ENCODE measurements around the gene URB1.
"Not testable (repeated sequence)": the region's sequence is repeated elsewhere in the genome, so short reads cannot be mapped to it uniquely, and the experiment has no call there.

The URB1 gene, protein sequence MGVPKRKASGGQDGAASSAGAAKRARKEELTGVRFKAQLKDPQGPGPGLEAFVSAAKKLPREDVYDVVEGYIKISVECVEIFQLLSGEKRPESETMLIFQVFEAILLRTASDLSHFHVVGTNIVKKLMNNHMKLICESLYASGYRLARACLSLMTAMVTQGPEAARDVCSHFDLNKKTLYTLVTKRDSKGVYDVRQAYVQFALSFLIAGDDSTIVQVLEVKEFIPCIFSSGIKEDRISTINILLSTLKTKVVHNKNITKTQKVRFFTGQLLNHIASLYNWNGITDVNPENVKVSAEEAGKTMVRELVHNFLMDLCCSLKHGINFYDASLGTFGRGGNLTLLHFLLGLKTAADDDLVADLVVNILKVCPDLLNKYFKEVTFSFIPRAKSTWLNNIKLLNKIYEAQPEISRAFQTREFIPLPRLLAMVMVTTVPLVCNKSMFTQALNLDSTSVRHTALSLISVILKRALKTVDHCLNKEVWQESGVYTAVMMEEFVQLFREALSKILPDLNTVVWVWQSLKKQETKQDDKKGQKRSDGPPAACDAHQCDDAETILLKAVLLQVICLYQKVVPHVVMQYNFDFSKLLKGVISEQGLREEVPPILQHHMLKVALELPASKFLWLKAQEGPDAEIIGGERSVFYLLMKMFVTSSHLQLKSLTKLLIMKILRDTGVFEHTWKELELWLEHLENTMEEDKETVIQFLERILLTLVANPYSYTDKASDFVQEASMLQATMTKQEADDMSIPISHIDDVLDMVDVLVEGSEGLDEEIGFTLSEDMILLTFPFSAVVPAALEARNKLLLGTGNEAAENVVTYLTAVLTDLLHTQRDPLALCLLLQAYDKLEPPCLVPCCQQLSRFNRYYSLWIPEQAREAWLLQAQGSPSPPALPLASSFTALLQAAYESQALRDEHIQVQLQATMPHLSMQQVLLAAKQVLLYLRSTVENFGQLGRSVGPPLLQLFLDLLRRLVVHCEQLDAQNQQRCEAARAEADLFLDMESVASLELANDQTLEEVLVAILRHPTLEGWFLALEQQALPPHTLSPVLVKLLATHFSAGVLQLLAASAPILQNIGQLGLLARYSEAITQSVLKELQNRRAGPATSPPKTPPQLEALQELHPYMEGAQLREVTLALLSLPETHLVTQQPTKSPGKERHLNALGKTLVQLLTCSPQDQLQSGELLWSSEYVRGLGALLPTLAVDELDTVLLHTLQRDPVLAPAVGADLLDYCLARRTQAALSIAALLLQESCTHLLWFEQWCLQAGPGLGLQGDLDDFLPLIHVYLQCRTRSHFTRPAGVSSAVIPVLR (N-terminal part only)

GRCh38 chr21:32392880-32393676 is at the start of gene URB1:
URB1 (minus strand) TSS chr21:32393012; CDS start chr21:32392910, 102 bp downstream.
- peak; percentile 94 for DNase-seq (ENCODE audit: low read depth)
- TF ChIP-seq, protein P1, sequence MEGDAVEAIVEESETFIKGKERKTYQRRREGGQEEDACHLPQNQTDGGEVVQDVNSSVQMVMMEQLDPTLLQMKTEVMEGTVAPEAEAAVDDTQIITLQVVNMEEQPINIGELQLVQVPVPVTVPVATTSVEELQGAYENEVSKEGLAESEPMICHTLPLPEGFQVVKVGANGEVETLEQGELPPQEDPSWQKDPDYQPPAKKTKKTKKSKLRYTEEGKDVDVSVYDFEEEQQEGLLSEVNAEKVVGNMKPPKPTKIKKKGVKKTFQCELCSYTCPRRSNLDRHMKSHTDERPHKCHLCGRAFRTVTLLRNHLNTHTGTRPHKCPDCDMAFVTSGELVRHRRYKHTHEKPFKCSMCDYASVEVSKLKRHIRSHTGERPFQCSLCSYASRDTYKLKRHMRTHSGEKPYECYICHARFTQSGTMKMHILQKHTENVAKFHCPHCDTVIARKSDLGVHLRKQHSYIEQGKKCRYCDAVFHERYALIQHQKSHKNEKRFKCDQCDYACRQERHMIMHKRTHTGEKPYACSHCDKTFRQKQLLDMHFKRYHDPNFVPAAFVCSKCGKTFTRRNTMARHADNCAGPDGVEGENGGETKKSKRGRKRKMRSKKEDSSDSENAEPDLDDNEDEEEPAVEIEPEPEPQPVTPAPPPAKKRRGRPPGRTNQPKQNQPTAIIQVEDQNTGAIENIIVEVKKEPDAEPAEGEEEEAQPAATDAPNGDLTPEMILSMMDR (IDR thresholded peaks at IDR 0.05; ENCODE audit: insufficient read depth, low read depth, low read length, missing control alignments), result peak; percentile 4
- H3K4me3 ChIP-seq (ENCODE audit: low read depth, low read length), result peak within 1 kb of the TSS; percentile 88

DNA sequence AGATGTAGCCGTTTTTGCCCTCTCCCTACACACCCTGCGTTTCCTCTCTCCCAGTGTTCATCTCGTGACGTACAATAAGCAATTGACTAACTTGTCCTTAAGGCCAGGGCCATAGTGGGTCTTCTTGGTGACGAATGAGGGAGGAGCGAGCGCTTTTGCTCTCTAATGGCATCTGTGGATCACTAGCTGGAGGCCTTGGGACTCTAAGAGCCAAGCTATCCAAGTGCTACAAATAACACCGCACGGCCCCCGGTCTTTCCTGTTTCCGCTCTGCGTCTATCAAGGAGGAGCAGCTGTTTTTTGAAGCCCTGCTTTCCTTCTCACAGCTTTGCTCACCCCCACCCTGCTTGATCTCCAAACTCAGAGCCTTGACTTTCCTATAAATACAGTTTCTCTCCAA is 44.9 kb upstream of the URB1 start:
- TF ChIP-seq, protein P1 (IDR thresholded peaks at IDR 0.05; ENCODE audit: insufficient read depth, low read depth, low read length, missing control alignments), result no peak
- no peak overlapping the region for H3K4me3 ChIP-seq (ENCODE audit: low read depth, low read length)
- DNase-seq (ENCODE audit: low read depth), result no peak

- H3K4me3 ChIP-seq (ENCODE audit: low read depth, low read length); DNase-seq (ENCODE audit: low read depth): not testable (repeated sequence)
These were observed 40.3 kb upstream of the URB1 start for GRCh38 chr21:32432982-32433660.

- no peak for DNase-seq (ENCODE audit: low read depth)
- TF ChIP-seq, protein P1 (IDR thresholded peaks at IDR 0.05; ENCODE audit: insufficient read depth, low read depth, low read length, missing control alignments), result no peak
- H3K4me3 ChIP-seq (ENCODE audit: low read depth, low read length), result no peak overlapping the region
These were observed 35.3 kb upstream of the URB1 start for GRCh38 chr21:32427958-32428623.

GRCh38 chr21:32426592-32427051 is 33.8 kb upstream of the URB1 start:
- TF ChIP-seq, protein P1 (IDR thresholded peaks at IDR 0.05; ENCODE audit: insufficient read depth, low read depth, low read length, missing control alignments), result no peak
- no peak for DNase-seq (ENCODE audit: low read depth)
- no peak overlapping the region for H3K4me3 ChIP-seq (ENCODE audit: low read depth, low read length)

- H3K4me3 ChIP-seq (ENCODE audit: low read depth, low read length), result no peak overlapping the region
- no peak for DNase-seq (ENCODE audit: low read depth)
- TF ChIP-seq, protein P1 (IDR thresholded peaks at IDR 0.05; ENCODE audit: insufficient read depth, low read depth, low read length, missing control alignments), result no peak
These were observed 33.3 kb upstream of the URB1 start for GRCh38 chr21:32426066-32426465.
